NCI-H146 treated with DMSO at 0.1 percent for 48 hours (cell line): Measurements from ENCODE around the gene PKD1L1.
"Not testable (repeated sequence)": the region's sequence is repeated elsewhere in the genome, so short reads cannot be mapped to it uniquely, and the experiment has no call there.

Experiments used
- DNase-seq: peaks from one replicate; lab custom pipeline; 2025; ENCODE audit not compliant: unreplicated experiment; lab: John Stamatoyannopoulos, UW

Gene PKD1L1

DNA sequence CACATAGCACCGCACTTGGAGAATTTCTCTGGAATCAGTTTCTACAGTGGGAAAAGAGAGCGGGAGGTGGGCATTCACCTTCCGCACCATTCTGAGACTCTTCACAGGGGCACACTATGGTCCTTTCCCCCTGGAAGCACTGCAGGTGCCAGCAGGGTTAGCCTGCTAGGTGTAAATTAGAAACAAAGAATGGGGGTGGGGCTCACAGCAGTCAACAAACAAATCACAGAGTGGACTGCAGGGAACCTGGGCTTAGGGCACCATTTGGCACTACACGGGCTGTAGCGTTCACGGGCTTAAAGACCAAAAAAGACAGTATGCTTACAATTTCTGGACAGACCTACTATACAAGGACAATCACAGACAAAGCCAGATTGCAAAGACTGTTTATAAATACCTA is 8.0 kb upstream of the PKD1L1 start:
- no peak for DNase-seq

DNA sequence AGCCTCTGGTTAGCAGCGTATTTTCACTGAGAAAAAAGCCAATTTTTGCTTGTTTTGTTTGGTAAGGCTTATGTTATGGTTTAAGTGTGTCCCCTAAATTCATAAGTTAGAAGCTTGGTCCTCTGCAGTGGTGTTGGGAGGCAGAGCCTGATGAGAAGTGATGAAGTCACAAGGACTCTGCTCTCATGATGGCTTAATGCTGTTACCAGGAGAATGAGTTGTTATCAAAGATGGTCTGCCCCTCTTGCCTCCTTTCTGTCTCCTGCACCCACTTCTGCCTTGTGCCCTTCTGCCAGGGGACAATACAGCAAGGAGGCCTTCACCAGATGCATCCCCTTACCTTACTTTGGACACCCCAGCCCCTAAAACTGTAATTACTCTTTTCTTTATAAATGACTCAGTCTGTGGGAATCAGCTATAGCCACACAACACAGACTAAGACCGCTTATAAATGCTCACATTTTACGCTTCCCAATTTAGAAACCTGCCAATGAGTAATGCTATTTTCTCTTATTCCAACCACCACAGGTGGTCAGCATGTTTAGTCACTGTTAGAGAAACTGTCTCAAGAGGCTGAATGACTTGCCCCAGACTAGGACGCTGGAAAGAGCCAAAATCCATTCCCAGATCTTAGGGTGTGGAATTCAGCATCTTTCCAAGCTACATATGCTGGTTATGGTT is 6.1 kb upstream of the PKD1L1 start:
- DNase-seq = no peak

DNA sequence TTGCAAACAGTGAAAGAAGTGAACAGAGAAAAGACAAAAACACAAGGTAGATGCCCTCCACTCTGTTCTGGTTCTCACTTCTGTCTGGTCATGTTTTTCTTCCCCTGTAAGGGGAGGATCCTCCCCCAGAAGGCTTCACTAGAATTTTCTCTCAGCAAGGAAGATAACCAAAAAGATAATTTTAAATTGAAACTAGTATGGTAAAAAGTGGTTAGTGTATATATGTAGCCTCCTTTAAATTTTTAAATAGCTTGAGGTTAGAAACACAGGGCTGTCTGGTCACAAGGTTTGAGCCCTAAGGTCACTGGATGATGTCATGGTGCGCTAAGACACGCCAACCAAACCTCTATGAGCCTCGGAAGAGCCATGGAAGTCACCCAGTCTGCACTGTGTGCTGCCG is 5.6 kb upstream of the PKD1L1 start:
- no peak for DNase-seq

DNA sequence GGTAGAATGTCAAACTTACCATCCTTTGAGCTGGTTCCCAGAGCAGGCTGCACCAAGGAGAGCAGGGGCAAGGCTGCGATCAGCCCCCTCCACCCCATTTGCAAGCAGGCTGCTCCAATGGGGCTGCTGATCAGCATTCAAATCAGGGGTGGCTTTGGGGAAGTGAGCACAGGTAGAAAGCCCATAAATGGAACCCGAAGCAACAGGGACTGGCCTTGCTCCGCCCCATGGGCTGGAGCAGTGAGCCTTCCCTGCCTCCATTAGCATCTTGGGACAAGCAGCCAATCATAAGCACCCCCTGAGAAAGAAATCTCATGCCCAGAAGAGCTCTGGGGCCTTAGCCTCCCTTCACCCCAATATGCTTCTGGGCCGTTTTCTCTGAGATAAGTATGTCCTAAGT is 4.0 kb upstream of the PKD1L1 start:
- DNase-seq = no peak

DNA sequence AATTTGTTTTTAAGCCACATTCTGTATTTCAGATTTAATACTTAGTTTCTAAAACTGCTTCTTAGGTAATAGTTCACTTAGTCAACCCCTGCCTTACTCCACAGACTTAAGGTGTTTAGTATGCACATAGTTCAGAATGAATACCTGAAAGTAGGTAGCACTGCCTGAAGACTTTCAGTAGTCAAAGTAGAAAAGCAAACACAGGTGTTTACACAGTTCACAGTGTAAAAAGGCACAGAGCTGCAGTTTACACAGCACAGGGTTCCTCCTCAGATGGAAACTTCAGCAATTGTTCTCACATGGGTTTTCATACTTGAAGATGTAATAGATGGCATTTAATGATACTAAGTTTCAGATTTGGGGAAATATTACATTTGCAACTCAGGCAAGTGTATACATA is 3.1 kb upstream of the PKD1L1 start:
- DNase-seq = peak; percentile 57

DNA sequence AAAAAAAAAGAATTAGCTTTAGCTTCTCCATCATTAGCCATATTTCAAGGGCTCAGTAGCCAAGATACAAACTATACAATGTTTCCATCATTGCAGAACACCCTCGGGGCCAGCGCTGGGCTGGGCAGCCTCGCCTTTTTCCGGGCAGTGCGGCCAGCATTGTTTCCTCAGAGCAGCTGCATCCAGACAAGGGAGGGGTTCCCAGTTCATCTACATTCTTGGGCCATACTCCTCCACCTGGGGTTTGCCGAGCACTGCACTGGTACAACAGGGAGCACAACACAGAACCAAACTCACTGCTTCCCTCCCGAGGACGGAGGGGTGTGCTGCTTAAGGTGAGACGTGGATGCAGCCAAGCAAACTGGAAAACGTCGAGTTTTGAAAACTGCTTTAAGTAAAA is 2.4 kb upstream of the PKD1L1 start:
- DNase-seq = peak; percentile 52

DNA sequence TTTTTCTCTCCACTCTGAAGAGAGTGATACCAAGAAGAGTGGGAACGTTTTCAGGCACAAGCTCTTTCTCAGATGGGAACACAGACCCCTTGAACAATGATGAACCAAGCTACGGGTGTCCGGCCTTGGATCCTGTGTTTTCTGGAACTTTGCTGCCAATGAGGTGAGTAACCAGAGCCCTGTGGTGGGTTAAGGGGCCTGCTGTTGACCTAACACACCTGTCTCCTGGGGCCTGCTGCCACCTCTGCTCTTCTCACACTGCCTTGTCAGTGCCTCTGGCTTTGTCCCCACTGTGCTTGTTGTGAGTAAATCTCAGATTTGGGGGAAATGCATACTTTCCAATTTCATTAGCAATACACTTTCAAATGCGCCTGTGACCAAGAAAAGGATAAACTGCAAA is 1.4 kb upstream of the PKD1L1 start:
- no peak for DNase-seq

DNA sequence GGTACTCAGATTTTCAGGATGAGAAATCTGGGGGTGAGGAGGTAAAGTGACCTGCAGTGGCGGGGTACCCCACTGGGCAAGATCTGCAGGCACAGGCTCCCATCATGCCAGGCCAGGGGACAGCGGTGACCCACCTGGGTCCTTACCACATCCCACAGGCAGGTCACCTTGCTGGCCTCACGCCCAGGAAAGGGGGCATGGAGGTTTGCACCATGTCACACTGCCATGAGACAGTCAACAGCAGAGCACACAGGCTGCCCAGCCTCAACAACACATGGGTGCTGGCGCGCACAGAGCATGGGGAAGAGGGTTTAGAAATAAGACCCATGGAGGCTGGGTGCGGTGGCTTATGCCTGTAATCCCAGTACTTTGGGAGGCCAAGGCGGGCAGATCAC is 914 bp downstream of the PKD1L1 start:
- no peak for DNase-seq

DNA sequence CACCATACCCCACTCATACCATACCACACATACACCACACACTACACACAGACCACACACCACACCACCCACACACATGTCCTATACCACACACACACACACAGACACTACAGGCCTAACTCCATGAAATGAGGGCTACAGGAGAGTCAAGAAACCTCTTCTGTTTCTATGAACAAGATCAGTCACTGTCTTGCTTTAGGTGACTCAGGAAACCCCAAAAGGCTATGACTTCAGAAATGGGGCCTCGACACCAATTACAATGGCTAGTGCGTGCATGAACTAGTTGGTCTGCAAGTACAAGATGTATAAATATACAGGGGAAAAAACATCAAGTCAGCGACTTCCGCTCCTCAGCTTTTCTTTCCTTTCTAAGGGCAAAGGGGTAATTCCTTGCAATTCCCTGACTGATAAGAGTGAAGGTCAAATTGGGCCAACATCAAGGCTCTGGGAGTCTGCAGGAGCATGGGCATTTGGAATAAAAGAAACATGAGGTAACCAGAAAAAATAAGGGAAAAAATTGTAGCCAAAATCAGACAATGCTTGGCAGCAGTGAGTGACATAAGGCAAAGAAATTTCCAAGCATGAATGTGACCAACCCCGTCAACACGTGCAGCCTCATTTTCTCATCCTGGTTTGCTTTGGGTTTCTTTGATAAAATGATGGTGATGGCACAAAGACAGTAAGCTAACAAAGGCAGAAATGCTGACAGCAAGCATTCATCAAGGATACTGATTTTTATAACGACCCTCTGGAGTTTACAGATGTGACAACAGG is 1.5 kb downstream of the PKD1L1 start:
- DNase-seq = no peak

DNA sequence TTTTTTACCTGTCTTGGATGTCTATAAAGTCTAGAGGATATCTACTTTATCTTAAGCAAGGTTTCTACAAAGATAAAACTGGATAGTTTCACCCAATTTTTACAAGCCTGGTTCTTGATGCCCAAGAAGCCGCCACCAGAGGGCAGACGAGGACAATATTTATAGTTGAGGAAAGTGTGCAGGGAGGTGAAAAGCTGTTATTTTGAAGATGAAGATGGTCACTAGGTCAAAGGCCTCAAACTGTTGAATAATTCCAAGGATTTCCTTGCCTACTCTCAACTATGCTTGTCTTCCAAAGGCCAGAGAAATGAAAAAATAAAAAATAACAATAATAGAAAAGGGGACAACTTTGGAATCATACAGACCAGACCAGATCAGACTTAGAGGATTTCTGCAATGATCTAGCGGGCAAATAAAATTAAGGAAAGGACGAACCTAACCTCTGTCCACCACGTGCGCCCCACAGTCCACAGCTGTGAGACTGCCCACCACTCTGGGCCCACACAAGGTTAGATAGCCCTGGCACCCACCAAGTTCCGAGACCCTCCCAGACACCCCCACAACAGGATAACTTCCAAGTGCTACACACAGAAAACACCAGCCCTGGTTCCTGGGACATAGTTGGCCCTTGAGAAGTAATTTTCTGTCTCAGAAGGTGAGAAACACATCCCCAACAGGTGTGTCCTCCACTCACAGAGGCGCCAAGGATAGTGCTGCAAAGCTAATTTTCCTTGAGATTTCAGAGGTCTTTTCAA is 2.8 kb downstream of the PKD1L1 start:
- DNase-seq = peak; percentile 11

DNA sequence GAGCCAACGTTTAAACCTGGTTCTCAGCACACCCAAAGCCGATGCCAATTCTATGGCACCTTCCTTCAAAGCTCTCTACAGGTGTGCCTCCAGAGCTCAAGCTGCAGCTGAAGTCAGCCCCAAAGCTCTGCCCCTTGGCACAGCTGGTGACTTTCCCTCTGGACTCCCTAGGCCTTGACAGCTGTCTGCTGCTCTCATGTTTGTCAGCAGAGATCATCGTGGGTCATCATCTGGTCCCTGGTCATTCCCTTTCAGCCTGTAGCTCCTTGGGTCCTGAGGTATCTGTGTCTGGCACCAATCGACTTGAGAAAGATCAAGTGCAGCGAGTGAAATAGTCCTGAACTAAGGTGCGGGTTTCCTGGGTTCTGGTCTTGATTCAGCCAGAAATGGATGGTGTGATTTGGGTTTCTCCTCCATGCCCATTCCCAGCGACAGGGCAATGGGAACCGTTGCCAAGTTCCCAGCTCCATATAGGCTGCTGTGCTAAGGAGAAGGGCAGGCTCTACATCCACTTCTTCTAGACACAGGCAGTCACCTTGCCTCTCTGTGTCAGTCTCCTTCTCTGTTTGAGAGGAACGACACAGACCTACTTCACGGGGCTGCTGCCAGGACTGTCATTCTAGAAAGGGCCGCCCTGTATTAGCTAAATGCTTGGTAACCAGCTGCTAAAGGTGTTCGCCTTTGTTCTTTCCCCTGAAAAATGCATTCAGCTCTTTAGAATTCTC is 3.6 kb downstream of the PKD1L1 start:
- DNase-seq = no peak

DNA sequence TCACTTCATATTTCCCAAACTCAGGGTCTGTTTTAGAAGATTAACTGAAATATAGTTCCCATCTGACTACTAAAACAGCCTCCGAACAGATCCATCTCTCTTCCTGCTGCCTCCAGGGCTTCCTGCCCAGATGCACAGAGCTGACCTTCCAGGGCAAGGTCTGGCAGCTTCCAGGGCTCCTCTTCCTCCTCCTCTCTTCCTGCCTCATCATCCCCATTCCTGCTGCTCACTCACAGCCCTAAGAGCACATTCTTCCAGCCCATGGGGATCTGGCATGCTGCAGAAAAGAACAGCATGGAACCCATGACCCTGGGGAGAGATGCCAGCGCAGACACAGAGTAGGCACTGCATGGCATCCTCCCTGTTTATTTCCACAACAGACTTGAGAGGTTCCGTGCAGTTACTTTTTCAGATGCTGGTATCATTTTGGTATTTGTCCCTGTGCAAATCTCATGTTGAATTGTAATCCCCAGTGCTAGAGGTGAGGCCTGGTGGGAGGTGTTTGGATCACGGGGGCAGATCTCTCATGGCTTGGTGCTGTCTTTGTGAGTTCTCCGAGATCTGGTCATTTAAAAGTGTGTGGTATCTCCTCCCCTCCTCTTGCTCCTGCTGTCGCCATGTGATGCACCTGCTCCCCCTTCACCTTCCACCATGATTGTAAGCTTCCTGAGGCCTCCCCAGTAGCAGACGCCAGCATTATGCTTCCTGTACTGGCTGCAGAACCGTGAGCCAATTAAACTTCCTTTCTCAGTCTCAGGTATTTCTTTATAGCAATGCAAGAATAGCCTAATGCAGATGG is 4.4 kb downstream of the PKD1L1 start:
- DNase-seq = no peak

DNA sequence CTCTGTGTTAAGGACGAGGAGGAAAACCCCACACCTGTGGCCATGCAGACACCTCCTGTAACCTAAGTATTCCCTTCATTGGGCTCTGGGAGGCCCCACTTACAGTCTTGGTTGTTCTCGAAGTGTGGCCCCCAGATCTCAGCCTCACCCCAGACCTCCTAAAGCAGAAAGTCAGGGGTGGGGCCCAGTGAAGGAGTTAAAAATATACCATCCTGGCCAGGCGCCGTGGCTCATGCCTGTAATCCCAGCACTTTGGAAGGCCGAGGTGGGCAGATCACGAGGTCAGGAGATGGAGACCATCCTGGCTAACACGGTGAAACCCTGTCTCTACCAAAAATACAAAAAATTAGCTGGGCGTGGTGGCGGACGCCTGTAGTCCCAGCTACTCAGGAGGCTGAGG is 5.6 kb downstream of the PKD1L1 start:
- not testable (repeated sequence) for DNase-seq

DNA sequence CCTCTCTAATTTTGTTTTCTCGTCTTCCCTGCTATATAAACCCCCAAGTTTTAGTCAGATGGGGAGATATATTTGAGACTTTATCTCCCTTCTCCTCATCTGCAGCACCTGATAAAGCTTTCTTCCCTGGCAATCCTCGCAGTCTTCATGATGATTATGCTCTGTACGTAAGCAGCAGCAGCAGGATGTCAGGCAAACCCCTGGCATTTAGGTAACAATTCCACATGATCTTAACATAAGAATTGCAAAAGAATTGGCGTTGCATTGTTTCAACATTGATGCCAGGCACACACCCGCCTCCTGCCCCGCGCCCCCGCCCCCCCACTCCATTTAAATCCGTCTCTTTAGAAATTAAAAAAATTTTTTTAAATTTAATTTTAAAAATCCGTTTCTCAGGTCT is 6.1 kb downstream of the PKD1L1 start:
- no peak for DNase-seq

DNA sequence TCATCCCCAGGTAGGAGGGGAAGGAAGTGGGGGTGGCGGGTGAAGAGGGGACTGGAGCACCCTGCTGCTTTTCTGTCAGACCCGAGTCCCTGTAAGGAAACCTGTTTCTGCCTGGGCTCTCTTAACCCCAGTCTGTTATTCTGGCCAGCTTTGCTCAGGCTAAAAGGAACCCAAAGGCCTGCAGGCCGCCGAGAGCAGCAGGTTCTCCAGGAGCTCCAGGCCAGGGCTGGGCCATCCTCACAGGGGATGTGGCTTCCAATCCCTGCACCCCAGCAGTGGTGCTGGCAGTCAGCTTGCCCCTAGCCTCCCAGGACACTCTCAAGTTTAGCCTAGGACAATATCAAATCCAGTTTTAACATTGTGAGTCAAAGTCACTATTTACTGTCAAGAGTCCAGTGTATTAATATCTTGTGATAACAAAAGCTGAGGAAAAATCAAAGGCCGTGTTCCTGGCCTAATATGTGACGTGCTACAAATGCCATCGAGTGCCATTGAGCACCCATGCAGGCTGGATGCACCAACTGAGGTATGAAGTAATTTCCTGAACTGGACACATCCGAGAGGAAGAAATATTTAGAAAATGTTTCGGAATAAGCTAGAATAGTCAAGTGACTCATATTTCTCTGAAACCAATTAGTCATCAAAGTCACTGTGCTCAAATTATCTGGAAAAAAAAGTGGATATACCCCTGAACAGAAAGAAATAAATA is 7.0 kb downstream of the PKD1L1 start:
- no peak for DNase-seq

DNA sequence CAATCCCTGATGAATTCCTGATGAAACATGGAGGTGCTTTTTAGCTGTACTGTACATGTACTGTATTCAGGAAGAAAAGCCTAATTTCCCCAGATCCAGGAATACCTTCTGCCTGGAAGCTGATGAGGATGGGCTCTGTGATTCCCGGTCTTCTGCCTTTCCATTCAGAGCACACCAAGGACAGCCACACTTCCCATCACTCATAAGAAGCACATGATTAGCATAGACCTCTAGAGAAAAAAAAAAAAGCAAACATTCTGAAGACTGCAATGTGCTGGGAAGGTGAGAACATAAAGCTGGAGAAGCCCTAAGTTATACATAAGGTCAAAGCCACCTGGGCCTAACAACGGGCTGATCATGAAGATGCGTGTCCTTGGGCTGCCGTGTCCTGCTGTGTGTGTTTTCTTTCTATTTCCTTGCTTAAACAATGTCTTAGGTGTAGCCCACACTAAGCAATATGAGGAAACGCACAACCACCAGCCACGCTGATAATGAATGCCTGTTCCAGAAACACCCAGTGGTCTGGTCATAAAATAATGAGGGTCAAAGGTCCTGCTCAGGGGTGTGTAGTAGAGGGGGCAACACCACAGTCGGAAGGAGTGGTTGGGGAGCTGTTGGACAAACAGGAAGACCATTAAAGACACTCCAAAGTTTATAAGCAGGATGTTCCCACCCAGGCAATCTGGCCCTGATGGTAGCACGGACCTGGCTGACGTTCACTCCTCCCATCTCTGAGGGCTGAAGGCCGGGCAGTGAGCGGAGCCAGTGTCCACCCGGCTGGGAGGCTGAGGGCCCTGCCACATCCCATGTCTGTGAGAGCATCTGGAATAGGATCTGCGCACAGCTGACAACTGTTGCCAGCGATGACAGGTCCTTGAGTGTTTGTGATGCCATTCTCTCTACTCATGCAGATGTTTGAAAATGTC is 7.9 kb downstream of the PKD1L1 start:
- DNase-seq = no peak

DNA sequence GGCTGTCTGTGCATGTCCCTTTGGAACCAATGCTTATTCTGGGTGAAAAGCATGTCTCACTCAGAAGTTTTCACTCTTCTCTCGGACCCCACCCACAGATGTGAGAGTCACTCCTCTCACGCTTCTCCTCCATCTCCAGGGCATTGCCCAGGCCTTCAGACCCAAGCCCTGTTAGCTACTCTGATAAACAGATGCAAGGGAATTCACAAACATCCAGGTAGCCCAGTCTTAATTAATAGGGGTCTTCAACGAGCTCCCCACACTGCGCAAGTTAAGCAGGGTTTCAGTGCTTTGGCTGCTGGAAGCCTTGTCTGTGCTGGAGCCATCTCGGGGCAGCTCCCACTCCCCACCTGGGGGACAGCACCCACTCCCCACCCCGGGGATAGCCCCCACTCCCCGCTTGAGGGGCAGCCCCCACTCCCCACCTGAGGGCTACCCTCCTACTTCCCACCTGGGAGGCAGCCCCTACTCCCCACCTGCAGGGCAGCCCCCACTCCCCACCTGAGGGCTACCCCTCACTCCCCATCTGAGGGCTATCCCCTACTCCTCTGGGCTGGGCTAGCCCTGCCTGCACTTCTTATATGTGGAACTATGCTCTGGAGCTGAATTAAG is 8.7 kb downstream of the PKD1L1 start:
- no peak for DNase-seq

DNA sequence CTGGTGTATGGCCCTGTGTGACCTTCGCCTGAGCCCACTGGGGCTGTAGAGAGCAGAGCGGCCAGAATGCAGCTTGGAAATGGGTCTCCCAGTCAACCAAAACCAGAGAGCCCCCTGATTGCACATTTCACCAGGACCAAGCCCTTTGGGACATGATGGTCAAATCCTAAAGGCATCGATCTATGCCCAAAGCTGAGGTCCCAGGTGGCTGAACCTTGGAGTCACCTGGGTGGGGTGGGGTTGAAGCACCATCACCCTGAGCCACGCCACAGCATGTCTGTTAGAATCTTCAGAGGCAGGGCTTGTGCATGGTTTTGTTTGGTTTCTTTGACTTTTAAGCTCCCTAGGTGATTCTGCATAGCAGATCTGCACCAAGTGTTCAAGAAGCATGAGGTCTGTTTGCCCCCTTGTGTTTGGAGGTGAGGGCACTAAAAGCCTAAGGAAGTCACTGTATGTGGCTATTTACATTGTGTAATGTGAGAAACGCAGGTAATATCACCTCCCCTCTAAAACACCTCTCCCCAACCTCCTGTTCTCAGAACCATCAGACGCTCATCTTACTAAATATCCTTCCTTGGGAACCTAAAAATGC is 9.6 kb downstream of the PKD1L1 start:
- no peak for DNase-seq
